Measurements from ENCODE around the gene FAM217B.
"Not testable (repeated sequence)": the region's sequence is repeated elsewhere in the genome, so short reads cannot be mapped to it uniquely, and the experiment has no call there.

FAM217B gene

GRCh38 chr20:59938696-59939051, 1.5 kb upstream of the FAM217B start:
- DNase-seq (ENCODE audit: low read depth) = no peak

- no peak for DNase-seq (ENCODE audit: low read depth)
Observed at GRCh38 chr20:59939052-59939878, 924 bp upstream of the FAM217B start.

- no peak for DNase-seq (ENCODE audit: low read depth)
Observed at GRCh38 chr20:59939879-59940128, 385 bp upstream of the FAM217B start.

GRCh38 chr20:59940956-59941294, 736 bp downstream of the FAM217B start:
- DNase-seq (ENCODE audit: low read depth) = no peak

- DNase-seq (ENCODE audit: low read depth) = no peak
Observed at GRCh38 chr20:59942245-59942644, 2.1 kb downstream of the FAM217B start.

GRCh38 chr20:59944726-59945125, 4.5 kb downstream of the FAM217B start:
- no peak for DNase-seq (ENCODE audit: low read depth)

- DNase-seq (ENCODE audit: low read depth) = no peak
Observed at GRCh38 chr20:59945175-59945574, 5.0 kb downstream of the FAM217B start.

- no peak for DNase-seq (ENCODE audit: low read depth)
Observed at GRCh38 chr20:59945731-59946130, 5.5 kb downstream of the FAM217B start.

- no peak for DNase-seq (ENCODE audit: low read depth)
Observed at GRCh38 chr20:59947376-59947775, 7.2 kb downstream of the FAM217B start.

- DNase-seq (ENCODE audit: low read depth) = no peak
Observed at GRCh38 chr20:59948212-59948611, 8.0 kb downstream of the FAM217B start.

- DNase-seq (ENCODE audit: low read depth) = no peak
Observed at GRCh38 chr20:59948828-59949720, 8.9 kb downstream of the FAM217B start.

- DNase-seq (ENCODE audit: low read depth) = no peak
Observed at GRCh38 chr20:59949911-59950310, 9.7 kb downstream of the FAM217B start.

- DNase-seq (ENCODE audit: low read depth) = no peak
Observed at GRCh38 chr20:59954718-59955117, 14.5 kb downstream of the FAM217B start.

GRCh38 chr20:59955131-59955796, 15.1 kb downstream of the FAM217B start:
- no peak for DNase-seq (ENCODE audit: low read depth)

GRCh38 chr20:59957568-59957967, 17.4 kb downstream of the FAM217B start:
- DNase-seq (ENCODE audit: low read depth) = not testable (repeated sequence)

GRCh38 chr20:59958123-59958522, 17.9 kb downstream of the FAM217B start, which contains the start of gene CDH26:
TSS of gene CDH26 (plus strand) at chr20:59958423. CDS start at chr20:59958727, 304 bp downstream.
- DNase-seq (ENCODE audit: low read depth) = no peak

- no peak for DNase-seq (ENCODE audit: low read depth)
Observed at GRCh38 chr20:59958626-59959025, 18.4 kb downstream of the FAM217B start.

GRCh38 chr20:59961423-59961822, 21.2 kb downstream of the FAM217B start:
- no peak for DNase-seq (ENCODE audit: low read depth)

GRCh38 chr20:59962155-59962554, 22.0 kb downstream of the FAM217B start:
- DNase-seq (ENCODE audit: low read depth) = no peak

- DNase-seq (ENCODE audit: low read depth) = no peak
Observed at GRCh38 chr20:59966428-59966827, 26.2 kb downstream of the FAM217B start.

- DNase-seq (ENCODE audit: low read depth) = no peak
Observed at GRCh38 chr20:59971428-59971827, 31.2 kb downstream of the FAM217B start.

- no peak for DNase-seq (ENCODE audit: low read depth)
Observed at GRCh38 chr20:59972037-59972801, 32.0 kb downstream of the FAM217B start.

All from activated T-helper 1 cell treated with Interleukin-2 at 50 U/mL for 16 hours (primary cell).